ENCODE data around the gene UMAD1.
A peak's percentile ranks its signal among the peaks of the same experiment; 100 is the strongest.

Gene UMAD1

GRCh38 chr7:7732621-7733281 lies 92.2 kb downstream of the UMAD1 start:
- H3K4me3 ChIP-seq (ENCODE audit: low read depth, low read length) = no peak overlapping the region
- no peak for TF ChIP-seq CTCF (conservative IDR thresholded peaks at IDR 0.05; ENCODE audit: low read depth, low read length)
- DNase-seq (ENCODE audit: low read depth) = peak; percentile 80

GRCh38 chr7:7736671-7737070 lies 96.1 kb downstream of the UMAD1 start:
- DNase-seq (ENCODE audit: low read depth) = no peak
- no peak for TF ChIP-seq CTCF (conservative IDR thresholded peaks at IDR 0.05; ENCODE audit: low read depth, low read length)
- H3K4me3 ChIP-seq (ENCODE audit: low read depth, low read length) = no peak overlapping the region

GRCh38 chr7:7737674-7738073 lies 97.1 kb downstream of the UMAD1 start:
- TF ChIP-seq CTCF (conservative IDR thresholded peaks at IDR 0.05; ENCODE audit: low read depth, low read length) = no peak
- H3K4me3 ChIP-seq (ENCODE audit: low read depth, low read length) = no peak overlapping the region
- DNase-seq (ENCODE audit: low read depth) = no peak

GRCh38 chr7:7738177-7738576 lies 97.6 kb downstream of the UMAD1 start:
- DNase-seq (ENCODE audit: low read depth) = no peak
- no peak for TF ChIP-seq CTCF (conservative IDR thresholded peaks at IDR 0.05; ENCODE audit: low read depth, low read length)
- H3K4me3 ChIP-seq (ENCODE audit: low read depth, low read length) = no peak overlapping the region

- DNase-seq (ENCODE audit: low read depth) = no peak
- H3K4me3 ChIP-seq (ENCODE audit: low read depth, low read length) = no peak overlapping the region
- TF ChIP-seq CTCF (conservative IDR thresholded peaks at IDR 0.05; ENCODE audit: low read depth, low read length) = no peak
Measured at GRCh38 chr7:7738622-7739021, 98.1 kb downstream of the UMAD1 start.

GRCh38 chr7:7739204-7740036 lies 98.9 kb downstream of the UMAD1 start:
- no peak for TF ChIP-seq CTCF (conservative IDR thresholded peaks at IDR 0.05; ENCODE audit: low read depth, low read length)
- peak; percentile 12 for DNase-seq (ENCODE audit: low read depth)
- H3K4me3 ChIP-seq (ENCODE audit: low read depth, low read length) = no peak overlapping the region

GRCh38 chr7:7740037-7740355 lies 99.4 kb downstream of the UMAD1 start:
- no peak overlapping the region for H3K4me3 ChIP-seq (ENCODE audit: low read depth, low read length)
- TF ChIP-seq CTCF (conservative IDR thresholded peaks at IDR 0.05; ENCODE audit: low read depth, low read length) = no peak
- no peak for DNase-seq (ENCODE audit: low read depth)

Measured in choroid plexus epithelial cell (primary cell).